ENCODE measurements around the gene MTX1. TPM values are rescaled to one million over a fixed set of nuclear protein-coding genes. Genes with fewer than 3 reads are reported as not detected.
"Not testable (repeated sequence)": the region's sequence is repeated elsewhere in the genome, so short reads cannot be mapped to it uniquely, and the experiment has no call there.

MTX1 gene
- total RNA-seq, 1 donor from 2014 or later: 28.8 TPM

- DNase-seq (ENCODE audit: low read depth in 2 of 2): no peak
These were observed 20.2 kb upstream of the MTX1 start for GRCh38 chr1:155188268-155188667.

- not testable (repeated sequence) for DNase-seq (ENCODE audit: low read depth in 2 of 2)
These were observed 18.6 kb upstream of the MTX1 start for GRCh38 chr1:155189926-155190325.

GRCh38 chr1:155191904-155192303 lies 16.6 kb upstream of the MTX1 start:
- DNase-seq (ENCODE audit: low read depth in 2 of 2): no peak

GRCh38 chr1:155192346-155193274 lies 15.9 kb upstream of the MTX1 start:
- DNase-seq (ENCODE audit: low read depth in 2 of 2): no peak

- peak; percentile 87 to 89 for DNase-seq (ENCODE audit: low read depth in 2 of 2)
These were observed 15.1 kb upstream of the MTX1 start for GRCh38 chr1:155193275-155193990.

GRCh38 chr1:155193991-155194240 lies 14.6 kb upstream of the MTX1 start:
- DNase-seq (ENCODE audit: low read depth in 2 of 2): not testable (repeated sequence)

- peak in 1 of 2 donors; percentile 17 for DNase-seq (ENCODE audit: low read depth in 2 of 2)
These were observed 13.0 kb upstream of the MTX1 start for GRCh38 chr1:155195201-155196102.

GRCh38 chr1:155196103-155196892 lies 12.2 kb upstream of the MTX1 start:
- no peak for DNase-seq (ENCODE audit: low read depth in 2 of 2)

GRCh38 chr1:155196893-155197638 lies 11.4 kb upstream of the MTX1 start:
- no peak for DNase-seq (ENCODE audit: low read depth in 2 of 2)

- DNase-seq (ENCODE audit: low read depth in 2 of 2): no peak
These were observed 10.5 kb upstream of the MTX1 start for GRCh38 chr1:155197901-155198546.

GRCh38 chr1:155198547-155198906 lies 10.0 kb upstream of the MTX1 start:
- DNase-seq (ENCODE audit: low read depth in 2 of 2): no peak

- no peak for DNase-seq (ENCODE audit: low read depth in 2 of 2)
These were observed 8.7 kb upstream of the MTX1 start for GRCh38 chr1:155199792-155200191.

- DNase-seq (ENCODE audit: low read depth in 2 of 2): no peak
These were observed 7.6 kb upstream of the MTX1 start for GRCh38 chr1:155200920-155201319.

- no peak for DNase-seq (ENCODE audit: low read depth in 2 of 2)
These were observed 6.3 kb upstream of the MTX1 start for GRCh38 chr1:155202198-155202597.

- DNase-seq (ENCODE audit: low read depth in 2 of 2): no peak
These were observed 5.6 kb upstream of the MTX1 start for GRCh38 chr1:155202731-155203515.

- no peak for DNase-seq (ENCODE audit: low read depth in 2 of 2)
These were observed 3.5 kb upstream of the MTX1 start for GRCh38 chr1:155205035-155205434.

- no peak for DNase-seq (ENCODE audit: low read depth in 2 of 2)
These were observed 2.4 kb upstream of the MTX1 start for GRCh38 chr1:155205969-155206593.
